Endothelial cell of hepatic sinusoid (primary cell): ENCODE data around the gene PCSK1.

ENCODE experiments used
- in situ Hi-C: cut with HindIII; loops from 2 replicates; pipeline ENCODE4 v1.10.0; 2017; ENCODE audit warnings: low sequenced_read_pairs

PCSK1 gene

DNA sequence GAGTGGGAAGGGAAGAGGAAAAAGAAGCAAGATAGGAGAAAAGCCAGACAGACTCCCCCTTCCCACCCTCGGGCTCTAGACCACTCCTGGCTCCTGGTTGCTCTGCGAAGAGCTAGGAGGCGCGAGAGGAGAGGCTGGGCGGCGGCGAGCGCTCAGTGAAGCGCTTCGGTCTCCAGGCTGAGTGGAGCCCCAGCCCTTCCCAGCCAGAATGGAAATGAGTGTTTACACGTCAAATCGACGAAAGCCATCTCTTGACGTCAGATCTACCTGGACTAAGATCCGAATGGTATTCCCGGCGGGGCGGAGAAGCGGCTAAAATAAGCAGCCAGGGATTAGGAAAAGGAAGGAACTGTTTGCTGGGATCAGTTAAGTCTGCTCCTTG, at the start of gene PCSK1:
Gene PCSK1, minus strand, starts transcription at position 183 of the 382 bp plus-strand sequence. CDS start 206 bp downstream, outside the sequence.
- in situ Hi-C loops = no loop called here

GRCh38 chr5:96481867-96482266, 48.8 kb upstream of the PCSK1 start:
- in situ Hi-C loops = no loop called here

GRCh38 chr5:96481009-96481786, 48.1 kb upstream of the PCSK1 start:
- in situ Hi-C loops = no loop called here

- in situ Hi-C loops = no loop called here
These were observed 45.9 kb upstream of the PCSK1 start for GRCh38 chr5:96478983-96479382.

- in situ Hi-C loops = no loop called here
These were observed 43.6 kb upstream of the PCSK1 start for GRCh38 chr5:96476654-96477053.

GRCh38 chr5:96474073-96474472, 41.0 kb upstream of the PCSK1 start:
- in situ Hi-C loops = no loop called here

GRCh38 chr5:96473155-96473554, 40.1 kb upstream of the PCSK1 start:
- in situ Hi-C loops = no loop called here

DNA sequence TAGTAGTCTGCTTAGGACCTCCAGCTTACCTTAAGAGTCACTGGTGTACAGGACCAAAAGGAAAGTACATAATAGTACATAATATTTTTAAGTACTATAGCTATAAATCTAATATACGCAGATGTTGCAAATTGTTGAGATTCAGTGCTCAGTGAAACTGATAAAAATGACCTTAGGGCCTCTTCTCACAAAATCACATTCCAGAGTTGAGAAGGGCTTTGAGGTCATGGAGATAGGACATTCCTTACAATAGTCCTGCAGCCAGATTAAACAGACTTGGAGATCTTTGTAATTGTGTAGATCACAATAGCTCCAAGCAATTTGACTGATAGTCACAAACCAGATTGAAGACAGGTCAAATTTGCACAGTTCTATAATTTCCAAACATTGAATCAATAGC, 37.7 kb upstream of the PCSK1 start:
- in situ Hi-C loops = no loop called here

- in situ Hi-C loops = no loop called here
These were observed 35.9 kb upstream of the PCSK1 start for GRCh38 chr5:96468956-96469355.

DNA sequence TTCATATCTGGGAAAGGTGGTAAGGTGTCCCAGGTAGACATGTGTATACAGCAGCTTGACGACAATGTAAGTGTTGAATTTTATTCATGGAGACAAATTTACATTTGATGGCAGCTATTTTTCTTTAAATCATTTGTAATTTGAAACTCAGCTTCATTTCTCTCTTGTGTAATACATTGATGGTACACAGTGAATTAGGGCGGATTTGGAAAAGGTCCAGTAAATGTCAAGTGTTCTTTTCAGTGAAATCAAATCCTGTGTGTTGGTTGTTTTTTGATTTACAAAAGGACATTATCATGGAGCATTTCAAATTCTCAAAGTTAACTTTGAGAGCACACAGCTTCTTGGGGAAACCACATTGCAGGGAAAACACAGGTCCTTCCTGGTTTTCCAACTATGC, 30.0 kb upstream of the PCSK1 start:
- in situ Hi-C loops = no loop called here

GRCh38 chr5:96459313-96460121, 26.5 kb upstream of the PCSK1 start:
- in situ Hi-C loops = loop anchor here (5.0 kb wide), 1 partner anchor 53 kb away; no protein-coding TSS in a partner anchor

DNA sequence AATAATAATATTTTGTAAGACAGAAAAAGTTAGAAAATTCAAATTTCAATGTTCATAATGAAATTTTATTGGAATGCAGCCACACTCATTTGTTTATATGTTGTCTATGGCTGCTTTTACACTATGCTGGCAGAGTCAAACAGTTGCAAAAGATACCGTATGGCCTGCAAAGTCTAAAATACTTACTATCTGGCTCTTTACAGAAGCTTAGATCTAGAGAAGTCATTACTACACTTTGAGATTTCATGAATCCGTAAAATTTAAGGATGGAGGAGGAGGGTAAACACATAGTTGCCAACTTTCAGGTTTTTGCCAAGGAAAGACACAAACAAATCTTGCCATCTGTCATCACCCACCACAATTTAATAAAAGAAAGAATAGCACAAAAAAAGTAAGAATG, 25.1 kb upstream of the PCSK1 start:
- in situ Hi-C loops = loop anchor here (5.0 kb wide), 1 partner anchor 54 kb away; no protein-coding TSS in a partner anchor

DNA sequence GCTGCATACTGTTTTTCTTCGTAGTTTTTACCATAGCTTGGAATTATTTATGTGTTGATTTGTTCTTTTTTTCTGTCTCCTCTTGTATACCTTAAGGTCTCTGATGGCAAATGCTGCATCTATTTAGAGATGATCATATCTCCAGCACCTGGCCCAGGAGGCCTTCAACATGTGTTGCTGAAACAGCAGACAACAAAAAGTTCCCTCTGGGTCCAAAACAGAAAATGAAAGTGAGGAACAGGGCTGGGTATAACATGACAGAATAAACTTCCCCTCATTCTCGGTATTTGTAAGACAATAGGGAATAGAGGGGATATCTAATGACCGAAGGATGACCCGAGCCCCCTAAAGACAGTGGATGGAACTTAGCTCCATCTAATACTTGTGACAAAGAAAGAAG, 22.7 kb upstream of the PCSK1 start:
- in situ Hi-C loops = loop anchor here (5.0 kb wide), 1 partner anchor 57 kb away; no protein-coding TSS in a partner anchor

DNA sequence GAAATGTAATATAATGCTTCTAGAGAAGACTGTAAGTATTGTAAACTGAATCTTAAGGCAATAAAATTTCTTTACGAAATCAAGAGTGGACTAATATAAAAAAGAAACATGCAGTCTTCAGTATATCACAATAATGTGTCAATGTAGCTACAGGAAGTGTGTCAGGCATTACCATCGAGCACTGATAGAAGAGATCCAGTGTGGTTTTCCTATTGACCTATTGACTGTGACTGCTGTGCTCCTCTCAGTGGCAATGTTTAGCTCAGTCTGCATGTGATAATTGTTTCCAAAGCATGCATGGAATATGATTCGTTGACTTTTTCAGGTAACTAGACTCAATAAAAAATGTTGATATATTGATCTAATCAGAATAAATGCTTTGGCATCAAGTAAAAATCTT, 20.3 kb upstream of the PCSK1 start:
- in situ Hi-C loops = no loop called here

- in situ Hi-C loops = no loop called here
These were observed 14.9 kb upstream of the PCSK1 start for GRCh38 chr5:96447949-96448348.

DNA sequence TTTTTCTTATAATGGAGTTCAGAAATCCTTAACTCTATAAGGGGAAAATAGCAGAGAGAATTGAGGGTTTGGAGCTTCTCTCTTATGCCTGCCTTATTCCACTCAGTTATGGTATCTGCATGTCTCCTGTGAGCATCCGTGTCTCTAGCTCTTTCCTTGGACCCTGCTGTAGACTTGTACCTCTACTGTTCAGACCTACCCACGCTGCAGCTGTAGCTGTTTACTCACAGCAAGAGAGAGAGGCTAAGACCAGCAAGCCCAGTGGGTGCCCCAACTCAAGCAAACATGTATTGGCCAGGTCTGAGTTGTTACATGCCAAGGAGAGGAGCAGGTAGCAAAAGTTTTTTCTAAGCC, 7.1 kb upstream of the PCSK1 start:
- in situ Hi-C loops = no loop called here

- in situ Hi-C loops = no loop called here
These were observed 6.6 kb upstream of the PCSK1 start for GRCh38 chr5:96439477-96440184.

- in situ Hi-C loops = no loop called here
These were observed 1.2 kb upstream of the PCSK1 start for GRCh38 chr5:96434201-96434645.

DNA sequence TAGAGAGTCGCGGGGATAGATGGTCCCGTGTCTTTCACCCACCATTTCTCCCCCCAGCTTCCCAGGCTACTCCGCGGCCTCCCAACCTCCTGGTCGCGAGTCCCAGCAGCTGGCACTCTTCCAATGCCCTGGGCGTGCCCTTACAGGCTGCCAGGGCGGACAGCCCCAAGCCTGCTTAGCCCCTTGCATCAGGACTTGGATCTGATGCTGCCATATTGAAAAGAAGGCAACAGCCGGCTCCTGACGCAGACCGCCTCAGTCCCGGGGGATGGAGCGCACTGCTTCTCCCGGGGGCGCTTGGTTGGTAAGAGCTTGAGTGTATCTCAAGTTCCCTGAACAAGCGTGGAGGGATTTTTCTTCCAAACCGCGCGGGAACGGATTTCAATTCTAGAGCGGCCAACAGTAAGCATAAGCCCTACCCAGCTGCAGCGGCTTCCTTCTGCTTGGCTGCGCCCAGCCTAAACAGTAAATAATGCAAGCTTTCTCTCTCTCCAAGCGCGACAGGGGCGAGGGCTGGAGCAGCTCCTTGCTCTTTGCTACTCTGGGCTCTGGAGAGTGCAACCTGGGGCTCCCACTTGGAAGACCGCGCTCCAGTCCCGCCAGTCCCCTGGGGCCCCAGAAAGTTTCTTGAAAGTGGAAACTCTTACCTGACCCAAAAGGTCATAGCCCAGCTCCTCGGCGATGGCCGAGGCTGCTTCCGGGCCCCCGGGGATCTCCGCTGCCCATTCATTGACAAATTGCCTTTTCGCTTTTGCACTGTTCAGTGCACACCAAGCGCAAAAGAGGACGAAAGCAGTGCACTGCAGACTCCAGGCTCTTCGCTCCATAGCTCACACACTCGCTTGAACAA, 607 bp downstream of the PCSK1 start:
- in situ Hi-C loops = no loop called here

DNA sequence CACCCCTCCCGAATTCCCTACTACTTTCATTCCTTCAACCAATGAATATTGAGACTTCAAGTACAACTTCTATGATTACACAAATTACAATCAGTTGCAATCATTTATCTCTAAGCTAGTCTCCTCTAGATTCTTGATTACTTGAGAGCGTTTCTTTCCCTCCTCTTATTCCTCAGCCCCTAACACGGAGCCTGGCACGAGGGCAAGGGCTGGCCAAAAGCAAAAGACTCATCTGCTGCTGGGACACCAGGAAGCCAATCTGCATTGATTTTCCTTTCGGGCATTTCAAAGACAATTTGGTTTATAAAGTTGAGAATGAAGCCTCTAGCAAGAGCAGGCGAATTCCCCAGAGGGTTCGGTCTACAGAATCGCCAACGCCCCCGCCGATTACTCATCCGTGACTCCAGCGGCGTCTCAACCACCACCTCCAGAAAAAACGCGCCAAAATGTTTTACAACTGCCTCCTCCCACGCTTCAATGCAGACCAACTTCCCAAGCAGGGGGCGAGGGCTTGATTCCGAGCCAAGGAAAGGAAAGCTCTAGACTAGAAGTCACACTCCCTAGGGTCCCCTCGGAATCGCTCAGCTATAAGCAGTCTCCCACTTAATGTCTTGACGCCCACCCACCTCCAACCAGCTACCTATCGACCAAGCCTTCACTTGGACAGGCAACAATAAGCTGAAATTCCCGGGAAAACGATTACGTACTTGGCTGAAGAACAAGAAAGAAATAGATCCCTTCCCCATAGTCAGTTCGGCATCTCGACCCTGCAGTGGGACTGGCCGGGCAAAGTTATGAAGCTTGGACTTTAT, 1.5 kb downstream of the PCSK1 start:
- in situ Hi-C loops = no loop called here
